Hepatocyte (in vitro differentiated cells): ENCODE measurements around the gene PPIL3. TPM values are rescaled to one million over a fixed set of nuclear protein-coding genes. Genes with fewer than 3 reads are reported as not detected.

Experiments used
- DNase-seq: peaks from one replicate; pipeline ENCODE4 v3.0.0-alpha.2; 2016; ENCODE audit warnings: low spot score
- H2AFZ ChIP-seq: fragments of 200-600 bp; sonication (generic); 2 replicates; pipeline ENCODE4 v1.6.0; 2016; ENCODE audit warnings: antibody characterized with exemption, mild to moderate bottlenecking
- H3K27ac ChIP-seq: fragments of 200-600 bp; sonication (generic); 2 replicates; pipeline ENCODE4 v1.5.1; 2016; ENCODE audit warnings: mild to moderate bottlenecking
- H3K27me3 ChIP-seq: fragments of 200-600 bp; sonication (generic); 2 replicates; pipeline ENCODE4 v1.6.1; 2016
- H3K36me3 ChIP-seq: fragments of 200-600 bp; sonication (generic); replicated peaks from 2 replicates; pipeline ENCODE4 v1.5.1; 2016; ENCODE audit warnings: low read depth; ENCODE audit not compliant: insufficient read depth
- H3K4me1 ChIP-seq: fragments of 200-600 bp; sonication (generic); 2 replicates; pipeline ENCODE4 v1.5.1; 2016; ENCODE audit warnings: mild to moderate bottlenecking, moderate library complexity; ENCODE audit not compliant: insufficient read depth
- H3K4me2 ChIP-seq: fragments of 200-600 bp; sonication (generic); 2 replicates; pipeline ENCODE4 v1.6.0; 2016
- H3K4me3 ChIP-seq: fragments of 200-600 bp; sonication (generic); 2 replicates; pipeline ENCODE4 v1.5.1; 2016; ENCODE audit warnings: mild to moderate bottlenecking
- H3K79me2 ChIP-seq: fragments of 200-600 bp; sonication (generic); 2 replicates; pipeline ENCODE4 v1.6.0; 2017; ENCODE audit warnings: mild to moderate bottlenecking
- H3K9me2 ChIP-seq: fragments of 200-600 bp; sonication (generic); replicated peaks from 2 replicates; pipeline ENCODE4 v1.6.0; 2017; ENCODE audit warnings: mild to moderate bottlenecking; ENCODE audit not compliant: insufficient read depth
- H3K9me3 ChIP-seq: fragments of 200-600 bp; sonication (generic); 2 replicates; pipeline ENCODE4 v1.5.1; 2016; ENCODE audit warnings: low read depth, mild to moderate bottlenecking
- H4K20me1 ChIP-seq: fragments of 200-600 bp; sonication (generic); 2 replicates; pipeline ENCODE4 v1.6.0; 2016; ENCODE audit warnings: mild to moderate bottlenecking; ENCODE audit not compliant: insufficient read depth, poor library complexity, severe bottlenecking
- EZH2 ChIP-seq: fragments of 200-600 bp; sonication (generic); IDR thresholded peaks from 2 replicates; pipeline ENCODE4 v1.6.1; 2016; ENCODE audit warnings: antibody characterized with exemption, mild to moderate bottlenecking, borderline replicate concordance
- EZH2phosphoT487 ChIP-seq: fragments of 200-600 bp; sonication (generic); IDR thresholded peaks from one replicate; pipeline ENCODE4 v1.6.1; 2018; ENCODE audit warnings: antibody characterized with exemption, mild to moderate bottlenecking, low read depth, moderate library complexity; ENCODE audit not compliant: unreplicated experiment, severe bottlenecking
- WGBS: methylation state at CpG from one replicate; pipeline ENCODE4 v1.1.6; 2016; ENCODE audit warnings: low lambda C conversion rate; ENCODE audit errors: missing lambda C conversion rate; 5-methylcytosine and 5-hydroxymethylcytosine counted together
- polyA plus RNA-seq: library from polyadenylated mRNA; unstranded; fragments of >200 nt; fragmentation: Nextera tagmentation; extraction: Ambion mirVana; gene quantifications from 2 replicates; pipeline ENCODE4 v1.2.1, GENCODE V29; 2016
- total RNA-seq: library from RNA; depleted of rRNA; stranded (reverse); fragments of >200 nt; gene quantifications from 2 replicates; pipeline ENCODE4 v1.2.3, GENCODE V29; 2014
- TF ChIP-seq, protein P1 (sequence below): fragments of 200-600 bp; sonication (generic); IDR thresholded peaks from 2 replicates; pipeline ENCODE4 v1.5.1; 2016; ENCODE audit warnings: antibody characterized with exemption, mild to moderate bottlenecking; ENCODE audit not compliant: poor library complexity

The PPIL3 gene
- total and polyA plus RNA-seq, 2 experiments from 2014 or later, result 23.0 to 59.0 TPM

DNA sequence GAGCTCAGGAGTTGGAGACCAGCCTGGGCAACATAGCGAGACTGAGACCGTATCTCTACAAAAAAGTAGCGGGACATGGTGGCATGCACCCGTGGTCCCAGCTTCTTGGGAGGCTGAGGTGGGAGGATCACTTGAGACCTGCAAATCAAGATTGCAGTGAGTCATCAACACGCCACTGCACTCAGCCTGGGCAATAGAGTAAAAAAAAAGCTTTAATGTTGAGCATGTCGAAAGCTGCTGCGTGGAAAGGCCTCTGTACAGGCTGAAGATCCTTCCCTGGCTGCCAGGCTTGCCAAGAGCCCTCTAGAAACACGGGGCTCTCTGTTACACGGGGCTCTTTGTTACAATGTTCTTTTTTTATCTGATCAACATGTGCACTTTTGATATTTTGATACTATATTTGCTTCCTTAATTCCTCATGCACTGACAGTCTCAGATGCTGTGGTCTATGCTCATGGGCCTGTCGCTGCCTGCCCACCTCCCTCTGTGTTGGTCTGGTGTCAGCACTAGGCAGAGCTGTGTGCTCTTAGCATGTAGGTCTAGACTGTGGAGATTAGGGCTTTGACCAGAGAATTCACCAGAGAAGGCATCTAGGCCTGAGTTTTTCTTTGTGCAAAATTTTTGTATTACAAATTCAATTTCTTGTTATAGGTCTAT lies 43.1 kb downstream of the PPIL3 start:
- WGBS, result 94% methylated on average over 10 of the region's 10 CpGs
- DNase-seq, result no peak
- H3K27ac ChIP-seq, result no peak overlapping the region
- H4K20me1 ChIP-seq, result no peaks in the 10 kb centered on the region
- H3K36me3 ChIP-seq, result no peaks in the 10 kb centered on the region
- H3K4me2 ChIP-seq, result no peak overlapping the region
- H3K9me2 ChIP-seq, result no peaks in the 10 kb centered on the region
- H3K9me3 ChIP-seq, result no peaks in the 10 kb centered on the region
- H3K4me1 ChIP-seq, result no peaks in the 10 kb centered on the region
- H3K79me2 ChIP-seq, result no peaks in the 10 kb centered on the region
- TF ChIP-seq EZH2 (no peak), EZH2phosphoT487 (no peak)
- no peak overlapping the region for H3K4me3 ChIP-seq
- H3K27me3 ChIP-seq, result no peaks in the 10 kb centered on the region
- no peak overlapping the region for H2AFZ ChIP-seq

DNA sequence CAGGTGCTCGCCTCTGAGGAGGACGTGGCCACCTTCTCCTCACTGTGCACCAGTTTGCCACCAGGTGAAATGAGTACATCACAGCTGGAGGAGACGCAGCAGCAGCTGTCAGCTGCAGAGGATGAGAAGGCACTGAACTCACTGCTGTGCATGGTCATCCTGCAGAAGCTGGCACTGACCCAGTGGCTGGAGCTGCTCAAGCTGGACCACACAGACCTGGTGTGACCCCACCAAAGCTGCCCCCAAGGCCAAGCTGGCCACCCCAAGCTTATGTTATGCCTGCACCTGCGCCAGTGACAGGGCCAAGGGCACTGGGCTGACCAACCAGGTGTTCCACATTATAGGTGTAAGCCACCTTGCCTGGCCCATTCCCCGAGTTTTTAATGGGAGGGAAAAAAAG lies 43.7 kb downstream of the PPIL3 start:
- H3K9me3 ChIP-seq, result no peaks in the 10 kb centered on the region
- 93% methylated on average over 5 of the region's 5 CpGs for WGBS
- H3K4me1 ChIP-seq, result no peaks in the 10 kb centered on the region

DNA sequence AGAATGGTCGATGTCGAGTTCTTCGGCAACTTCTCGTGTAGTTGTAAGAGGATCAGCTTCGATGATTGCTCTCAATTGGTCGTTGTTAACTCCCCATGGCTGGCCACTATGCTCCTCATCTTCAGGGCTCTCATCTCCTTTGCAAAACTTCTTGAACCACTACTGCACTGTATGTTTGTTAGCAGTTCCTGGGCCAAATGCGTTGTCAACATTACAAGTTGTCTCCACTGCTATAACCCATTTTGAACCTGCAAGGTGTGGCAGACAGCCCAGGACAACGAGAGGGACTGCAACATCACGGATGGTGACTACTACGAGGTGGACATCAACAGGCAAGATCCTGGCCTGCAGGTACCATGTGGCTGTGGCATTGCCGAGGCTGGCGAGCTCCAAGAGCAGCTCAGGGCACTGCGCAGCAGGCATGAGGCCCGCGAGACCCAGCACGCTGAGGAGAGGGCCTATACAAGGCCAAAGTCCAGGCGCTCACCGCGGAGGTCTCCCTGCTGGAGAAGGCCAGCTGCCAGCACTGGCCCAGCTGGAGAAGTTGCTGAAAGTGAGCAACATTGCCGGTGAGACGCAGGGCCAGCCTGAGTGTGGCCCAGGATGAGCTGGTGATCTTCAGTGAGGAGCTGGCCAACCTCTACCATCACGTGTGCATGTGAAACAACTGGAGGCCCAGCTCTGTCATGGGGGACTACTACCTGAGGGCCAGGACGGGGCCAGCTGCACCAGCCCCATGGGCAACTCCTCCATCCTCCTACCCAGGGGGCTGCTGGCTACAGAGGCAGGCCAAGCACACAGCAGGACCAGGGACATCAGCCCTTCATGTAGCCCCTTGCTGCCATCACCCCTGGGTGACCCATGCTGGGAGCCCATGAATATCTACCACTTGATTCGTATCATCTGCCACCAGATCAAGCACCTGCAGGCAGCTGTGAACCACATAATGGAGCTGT lies 44.6 kb downstream of the PPIL3 start:
- WGBS, result 93% methylated on average over 24 of the region's 24 CpGs
- Histone ChIP-seq H3K27me3 (no peaks in the 10 kb centered on the region), H3K9me2 (no peaks in the 10 kb centered on the region), H3K36me3 (no peaks in the 10 kb centered on the region), H2AFZ (no peak overlapping the region), H4K20me1 (no peaks in the 10 kb centered on the region), H3K79me2 (no peaks in the 10 kb centered on the region), H3K4me1 (no peaks in the 10 kb centered on the region), H3K4me3 (no peak overlapping the region), H3K9me3 (no peaks in the 10 kb centered on the region), H3K27ac (no peak overlapping the region), H3K4me2 (no peak overlapping the region)
- DNase-seq, result no peak
- no peak for TF ChIP-seq EZH2phosphoT487
- TF ChIP-seq, protein P1, sequence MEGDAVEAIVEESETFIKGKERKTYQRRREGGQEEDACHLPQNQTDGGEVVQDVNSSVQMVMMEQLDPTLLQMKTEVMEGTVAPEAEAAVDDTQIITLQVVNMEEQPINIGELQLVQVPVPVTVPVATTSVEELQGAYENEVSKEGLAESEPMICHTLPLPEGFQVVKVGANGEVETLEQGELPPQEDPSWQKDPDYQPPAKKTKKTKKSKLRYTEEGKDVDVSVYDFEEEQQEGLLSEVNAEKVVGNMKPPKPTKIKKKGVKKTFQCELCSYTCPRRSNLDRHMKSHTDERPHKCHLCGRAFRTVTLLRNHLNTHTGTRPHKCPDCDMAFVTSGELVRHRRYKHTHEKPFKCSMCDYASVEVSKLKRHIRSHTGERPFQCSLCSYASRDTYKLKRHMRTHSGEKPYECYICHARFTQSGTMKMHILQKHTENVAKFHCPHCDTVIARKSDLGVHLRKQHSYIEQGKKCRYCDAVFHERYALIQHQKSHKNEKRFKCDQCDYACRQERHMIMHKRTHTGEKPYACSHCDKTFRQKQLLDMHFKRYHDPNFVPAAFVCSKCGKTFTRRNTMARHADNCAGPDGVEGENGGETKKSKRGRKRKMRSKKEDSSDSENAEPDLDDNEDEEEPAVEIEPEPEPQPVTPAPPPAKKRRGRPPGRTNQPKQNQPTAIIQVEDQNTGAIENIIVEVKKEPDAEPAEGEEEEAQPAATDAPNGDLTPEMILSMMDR, result no peak
- no peak for TF ChIP-seq EZH2

More for the DNA sequence above, 43.7 kb downstream of the PPIL3 start:
- TF ChIP-seq EZH2phosphoT487, result no peak
- Histone ChIP-seq H3K4me3 (no peak overlapping the region), H3K27ac (no peak overlapping the region), H4K20me1 (no peaks in the 10 kb centered on the region), H3K27me3 (no peaks in the 10 kb centered on the region), H3K9me2 (no peaks in the 10 kb centered on the region), H3K79me2 (no peaks in the 10 kb centered on the region), H3K36me3 (no peaks in the 10 kb centered on the region), H3K4me2 (no peak overlapping the region), H2AFZ (no peak overlapping the region)
- no peak for DNase-seq

DNA sequence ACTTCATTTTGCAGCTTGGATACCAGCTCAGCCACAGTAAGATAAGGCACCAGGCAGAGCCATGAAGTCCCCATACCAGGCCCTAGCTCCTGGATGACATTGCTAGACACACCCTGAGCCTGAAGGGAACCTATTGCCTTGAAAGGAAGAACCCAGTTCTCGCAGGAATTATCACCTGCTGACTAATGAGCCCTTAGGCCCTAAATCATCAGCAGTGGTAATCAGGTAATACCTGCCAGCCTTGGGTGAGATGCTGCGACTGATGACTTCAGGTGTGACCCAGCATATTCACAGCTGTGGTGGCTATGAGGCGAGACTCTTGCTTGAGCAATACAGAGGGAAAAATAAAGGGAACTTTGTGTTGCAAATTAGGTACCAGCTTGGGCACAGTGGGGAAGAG lies 49.4 kb downstream of the PPIL3 start:
- no peak overlapping the region for H2AFZ ChIP-seq
- H3K36me3 ChIP-seq, result no peaks in the 10 kb centered on the region
- H3K4me3 ChIP-seq, result no peak overlapping the region
- no peak for DNase-seq
- H3K27ac ChIP-seq, result no peak overlapping the region
- H3K79me2 ChIP-seq, result no peaks in the 10 kb centered on the region
- no peaks in the 10 kb centered on the region for H4K20me1 ChIP-seq
- H3K9me2 ChIP-seq, result no peaks in the 10 kb centered on the region
- H3K9me3 ChIP-seq, result no peaks in the 10 kb centered on the region
- H3K27me3 ChIP-seq, result no peaks in the 10 kb centered on the region
- H3K4me2 ChIP-seq, result no peak overlapping the region
- 76% methylated on average over 3 of the region's 3 CpGs for WGBS
- H3K4me1 ChIP-seq, result no peaks in the 10 kb centered on the region
- TF ChIP-seq EZH2 (no peak), EZH2phosphoT487 (no peak)
- TF ChIP-seq, protein P1, result no peak
